PFSK-1 (cell line): ENCODE measurements around the gene USB1.

ENCODE experiments used
- POLR2AphosphoS5 ChIP-seq: IDR thresholded peaks from 2 replicates; pipeline ENCODE4 v1.6.1; 2012; ENCODE audit warnings: low read depth, mild to moderate bottlenecking, control low read depth, low read length, moderate library complexity
- SIN3A ChIP-seq: IDR thresholded peaks from 2 replicates; pipeline ENCODE4 v1.6.1; 2012; ENCODE audit warnings: mild to moderate bottlenecking, low read length, moderate library complexity, borderline replicate concordance; ENCODE audit not compliant: insufficient read depth
- TF ChIP-seq, protein P1 (sequence below), 2 experiments: IDR thresholded peaks; 2 replicates each; pipeline versions ENCODE4 v1.6.1 to v1.8.0; 2011 to 2012; ENCODE audit warnings: low read depth in 2 of 2, low read length in 2 of 2, control low read depth in 1 of 2, inconsistent platforms in 1 of 2, mild to moderate bottlenecking in 1 of 2, moderate library complexity in 1 of 2; ENCODE audit not compliant: insufficient read depth in 1 of 2

- TF ChIP-seq, protein P1, sequence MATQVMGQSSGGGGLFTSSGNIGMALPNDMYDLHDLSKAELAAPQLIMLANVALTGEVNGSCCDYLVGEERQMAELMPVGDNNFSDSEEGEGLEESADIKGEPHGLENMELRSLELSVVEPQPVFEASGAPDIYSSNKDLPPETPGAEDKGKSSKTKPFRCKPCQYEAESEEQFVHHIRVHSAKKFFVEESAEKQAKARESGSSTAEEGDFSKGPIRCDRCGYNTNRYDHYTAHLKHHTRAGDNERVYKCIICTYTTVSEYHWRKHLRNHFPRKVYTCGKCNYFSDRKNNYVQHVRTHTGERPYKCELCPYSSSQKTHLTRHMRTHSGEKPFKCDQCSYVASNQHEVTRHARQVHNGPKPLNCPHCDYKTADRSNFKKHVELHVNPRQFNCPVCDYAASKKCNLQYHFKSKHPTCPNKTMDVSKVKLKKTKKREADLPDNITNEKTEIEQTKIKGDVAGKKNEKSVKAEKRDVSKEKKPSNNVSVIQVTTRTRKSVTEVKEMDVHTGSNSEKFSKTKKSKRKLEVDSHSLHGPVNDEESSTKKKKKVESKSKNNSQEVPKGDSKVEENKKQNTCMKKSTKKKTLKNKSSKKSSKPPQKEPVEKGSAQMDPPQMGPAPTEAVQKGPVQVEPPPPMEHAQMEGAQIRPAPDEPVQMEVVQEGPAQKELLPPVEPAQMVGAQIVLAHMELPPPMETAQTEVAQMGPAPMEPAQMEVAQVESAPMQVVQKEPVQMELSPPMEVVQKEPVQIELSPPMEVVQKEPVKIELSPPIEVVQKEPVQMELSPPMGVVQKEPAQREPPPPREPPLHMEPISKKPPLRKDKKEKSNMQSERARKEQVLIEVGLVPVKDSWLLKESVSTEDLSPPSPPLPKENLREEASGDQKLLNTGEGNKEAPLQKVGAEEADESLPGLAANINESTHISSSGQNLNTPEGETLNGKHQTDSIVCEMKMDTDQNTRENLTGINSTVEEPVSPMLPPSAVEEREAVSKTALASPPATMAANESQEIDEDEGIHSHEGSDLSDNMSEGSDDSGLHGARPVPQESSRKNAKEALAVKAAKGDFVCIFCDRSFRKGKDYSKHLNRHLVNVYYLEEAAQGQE (IDR thresholded peaks at IDR 0.05; ENCODE audit: insufficient read depth in 1 of 2, low read depth in 2 of 2, low read length in 2 of 2) = no peak
- TF ChIP-seq POLR2AphosphoS5 = no peak
- no peak for TF ChIP-seq SIN3A
Observed at GRCh38 chr16:58045096-58045495, 43.9 kb downstream of the USB1 start.
